NCI-H345 treated with DMSO at 0.1 percent for 48 hours (cell line): ENCODE measurements around the gene ZNF418.

Experiments used
- DNase-seq: peaks from one replicate; lab custom pipeline; 2025; ENCODE audit not compliant: unreplicated experiment; lab: John Stamatoyannopoulos, UW

ZNF418 gene

GRCh38 chr19:57934820-57935665, at the start of gene ZNF418:
ZNF418 (minus strand) TSS chr19:57935402; CDS start chr19:57933822, 1,580 bp downstream.
- no peak for DNase-seq

GRCh38 chr19:57978586-57979289, 43.5 kb upstream of the ZNF418 start:
- DNase-seq = no peak

- DNase-seq = no peak
Measured at GRCh38 chr19:57974434-57974833, 39.2 kb upstream of the ZNF418 start, which contains the start of gene C19orf18. C19orf18 (minus strand) TSS chr19:57974534; CDS start chr19:57974432, 102 bp downstream.

- DNase-seq = no peak
Measured at GRCh38 chr19:57964761-57965160, 29.6 kb upstream of the ZNF418 start.

- no peak for DNase-seq
Measured at GRCh38 chr19:57961785-57962184, 26.6 kb upstream of the ZNF418 start.

GRCh38 chr19:57954996-57955395, 19.8 kb upstream of the ZNF418 start:
- DNase-seq = no peak

- no peak for DNase-seq
Measured at GRCh38 chr19:57949702-57950101, 14.5 kb upstream of the ZNF418 start.

- DNase-seq = no peak
Measured at GRCh38 chr19:57949296-57949695, 14.1 kb upstream of the ZNF418 start.

- peak; percentile 90 for DNase-seq
Measured at GRCh38 chr19:57947419-57948134, 12.4 kb upstream of the ZNF418 start, which contains the start of gene ZNF256. ZNF256 (minus strand) TSS chr19:57947706; CDS start chr19:57947474, 232 bp downstream.

GRCh38 chr19:57947088-57947418, 11.9 kb upstream of the ZNF418 start:
- DNase-seq = no peak

GRCh38 chr19:57946316-57946715, 11.1 kb upstream of the ZNF418 start:
- no peak for DNase-seq

GRCh38 chr19:57941593-57941992, 6.4 kb upstream of the ZNF418 start:
- no peak for DNase-seq

GRCh38 chr19:57935731-57936130, 529 bp upstream of the ZNF418 start:
- DNase-seq = no peak

GRCh38 chr19:57927587-57927986, 7.6 kb downstream of the ZNF418 start:
- no peak for DNase-seq

- peak; percentile 75 for DNase-seq
Measured at GRCh38 chr19:57916168-57916995, 18.8 kb downstream of the ZNF418 start, which contains the start of gene ZNF417. ZNF417 (minus strand) TSS chr19:57916592; CDS start chr19:57916411, 181 bp downstream.

- DNase-seq = no peak
Measured at GRCh38 chr19:57914531-57914930, 20.7 kb downstream of the ZNF418 start.

- DNase-seq = no peak
Measured at GRCh38 chr19:57907394-57907793, 27.8 kb downstream of the ZNF418 start.

GRCh38 chr19:57905258-57905657, 29.9 kb downstream of the ZNF418 start:
- DNase-seq = no peak

- DNase-seq = no peak
Measured at GRCh38 chr19:57903618-57904184, 31.5 kb downstream of the ZNF418 start.

GRCh38 chr19:57900311-57900710, 34.9 kb downstream of the ZNF418 start:
- DNase-seq = no peak
